NB4 (cell line): ENCODE data around the gene ANTKMT.

Source experiments
- POLR2A ChIP-seq: IDR thresholded peaks from 2 replicates; pipeline ENCODE4 v1.6.1; 2011; ENCODE audit warnings: mild to moderate bottlenecking; ENCODE audit not compliant: insufficient read length; ENCODE audit errors: extremely low read depth
- TF ChIP-seq, protein P1 (sequence below): IDR thresholded peaks from one replicate; pipeline ENCODE4 v1.5.1; 2012; ENCODE audit warnings: low read depth, low read length
- TF ChIP-seq, protein P2 (sequence below): IDR thresholded peaks from 2 replicates; pipeline ENCODE4 v1.6.1; 2011; ENCODE audit warnings: low read depth, low read length

DNA sequence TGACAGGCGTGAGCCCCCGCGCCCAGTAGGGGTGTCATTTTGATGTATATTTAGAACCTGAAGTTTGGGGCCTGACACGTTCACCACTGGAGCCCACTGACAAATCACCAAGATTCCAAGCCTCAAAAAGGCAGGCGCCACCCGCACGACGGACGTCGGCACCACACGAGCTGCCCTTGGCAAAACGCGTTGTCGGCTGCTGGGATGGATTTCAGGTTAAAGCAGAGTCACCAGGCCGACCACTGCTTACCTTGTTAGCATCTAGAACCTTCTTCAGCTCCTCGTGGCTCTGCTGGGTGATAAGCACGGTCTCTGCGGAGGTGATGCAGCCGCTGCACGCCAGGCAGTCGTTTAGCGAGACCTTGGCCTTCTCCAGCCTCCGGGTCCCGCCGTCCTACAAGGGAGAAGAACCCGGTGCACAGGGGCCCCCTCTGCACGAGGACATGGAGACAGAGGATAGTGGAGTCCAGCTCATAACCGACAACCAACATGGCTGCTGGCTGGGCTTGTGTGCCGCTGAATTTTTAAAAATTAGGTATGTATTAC lies 16.1 kb downstream of the ANTKMT start:
- no peak for TF ChIP-seq POLR2A
- TF ChIP-seq, protein P1, sequence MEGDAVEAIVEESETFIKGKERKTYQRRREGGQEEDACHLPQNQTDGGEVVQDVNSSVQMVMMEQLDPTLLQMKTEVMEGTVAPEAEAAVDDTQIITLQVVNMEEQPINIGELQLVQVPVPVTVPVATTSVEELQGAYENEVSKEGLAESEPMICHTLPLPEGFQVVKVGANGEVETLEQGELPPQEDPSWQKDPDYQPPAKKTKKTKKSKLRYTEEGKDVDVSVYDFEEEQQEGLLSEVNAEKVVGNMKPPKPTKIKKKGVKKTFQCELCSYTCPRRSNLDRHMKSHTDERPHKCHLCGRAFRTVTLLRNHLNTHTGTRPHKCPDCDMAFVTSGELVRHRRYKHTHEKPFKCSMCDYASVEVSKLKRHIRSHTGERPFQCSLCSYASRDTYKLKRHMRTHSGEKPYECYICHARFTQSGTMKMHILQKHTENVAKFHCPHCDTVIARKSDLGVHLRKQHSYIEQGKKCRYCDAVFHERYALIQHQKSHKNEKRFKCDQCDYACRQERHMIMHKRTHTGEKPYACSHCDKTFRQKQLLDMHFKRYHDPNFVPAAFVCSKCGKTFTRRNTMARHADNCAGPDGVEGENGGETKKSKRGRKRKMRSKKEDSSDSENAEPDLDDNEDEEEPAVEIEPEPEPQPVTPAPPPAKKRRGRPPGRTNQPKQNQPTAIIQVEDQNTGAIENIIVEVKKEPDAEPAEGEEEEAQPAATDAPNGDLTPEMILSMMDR = no peak
- TF ChIP-seq, protein P2, sequence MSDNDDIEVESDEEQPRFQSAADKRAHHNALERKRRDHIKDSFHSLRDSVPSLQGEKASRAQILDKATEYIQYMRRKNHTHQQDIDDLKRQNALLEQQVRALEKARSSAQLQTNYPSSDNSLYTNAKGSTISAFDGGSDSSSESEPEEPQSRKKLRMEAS = no peak
